GM12891 (cell line): ENCODE data around the gene RSPH4A.

ENCODE experiments used
- DNase-seq: peaks from one replicate; pipeline ENCODE4 v3.0.0; 2011; ENCODE audit warnings: low spot score; ENCODE audit not compliant: insufficient read length
- FAIRE-seq: peaks from 2 replicates; lab custom pipeline; 2011; peaks lifted over from hg19 to GRCh38; lab: Jason Lieb, UNC
- PAX5 ChIP-seq: IDR thresholded peaks from 2 replicates; pipeline ENCODE4 v1.6.1; 2011; ENCODE audit warnings: low read length, moderate library complexity, mild to moderate bottlenecking; ENCODE audit not compliant: insufficient read depth, severe bottlenecking
- POLR2A ChIP-seq: IDR thresholded peaks from 2 replicates; pipeline ENCODE4 v1.6.1; 2011; ENCODE audit warnings: low read depth, low read length, control low read depth
- POLR2AphosphoS5 ChIP-seq: IDR thresholded peaks from 2 replicates; pipeline ENCODE4 v1.6.1; 2011; ENCODE audit warnings: low read depth, low read length, control low read depth
- POU2F2 ChIP-seq: IDR thresholded peaks from 2 replicates; pipeline ENCODE4 v1.6.1; 2011; ENCODE audit warnings: low read depth, mild to moderate bottlenecking, control low read depth, low read length, moderate library complexity
- SPI1 ChIP-seq: IDR thresholded peaks from 2 replicates; pipeline ENCODE4 v1.6.1; 2011; ENCODE audit warnings: low read depth, low read length, control low read depth
- TAF1 ChIP-seq: IDR thresholded peaks from 2 replicates; pipeline ENCODE4 v1.6.1; 2011; ENCODE audit warnings: low read depth, low read length, control low read depth

The RSPH4A gene

DNA sequence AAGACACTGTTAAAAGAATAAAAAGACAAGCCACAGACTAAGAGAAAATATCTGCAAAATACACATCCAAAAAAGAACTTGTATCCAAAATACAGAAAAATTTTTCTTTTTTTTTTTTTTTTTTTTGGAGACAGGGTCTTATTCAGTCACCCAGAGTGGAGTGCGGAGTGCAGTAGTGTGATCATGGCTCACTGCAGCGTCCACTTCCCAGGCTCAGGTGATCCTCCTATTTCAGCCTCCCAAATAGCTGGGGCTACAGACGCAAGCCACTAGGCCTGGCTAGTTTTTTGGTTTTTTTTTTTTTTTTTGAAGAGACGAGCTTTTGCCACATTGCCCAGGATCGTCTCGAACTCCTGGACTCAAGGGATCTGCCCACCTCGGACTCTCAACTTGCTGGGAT lies 49.2 kb downstream of the RSPH4A start:
- DNase-seq (no peak), FAIRE-seq (no peak)
- TF ChIP-seq TAF1 (no peak), SPI1 (no peak), POU2F2 (no peak), POLR2AphosphoS5 (no peak), PAX5 (no peak), POLR2A (no peak)

DNA sequence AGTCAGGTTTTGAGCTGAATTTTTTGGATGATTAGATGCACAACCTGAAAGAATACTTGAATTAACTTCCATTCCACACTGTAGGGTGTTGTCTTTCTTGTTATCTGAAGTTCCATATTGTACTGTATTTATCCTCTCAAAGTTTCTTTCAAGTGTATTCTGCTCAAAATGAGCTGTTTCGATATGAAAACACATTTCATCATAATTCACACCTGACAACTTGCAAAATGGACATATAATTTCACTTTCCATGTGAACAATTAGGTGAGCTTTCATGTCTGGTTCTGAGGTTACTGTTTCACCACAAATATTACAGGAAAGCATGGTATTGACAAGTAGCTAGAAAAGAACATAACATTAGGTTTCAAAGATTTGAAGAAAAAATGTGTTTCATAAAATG lies 50.6 kb downstream of the RSPH4A start:
- TF ChIP-seq PAX5 (no peak), POU2F2 (no peak), POLR2AphosphoS5 (no peak), POLR2A (no peak), TAF1 (no peak), SPI1 (no peak)
- FAIRE-seq = peak; percentile 78

DNA sequence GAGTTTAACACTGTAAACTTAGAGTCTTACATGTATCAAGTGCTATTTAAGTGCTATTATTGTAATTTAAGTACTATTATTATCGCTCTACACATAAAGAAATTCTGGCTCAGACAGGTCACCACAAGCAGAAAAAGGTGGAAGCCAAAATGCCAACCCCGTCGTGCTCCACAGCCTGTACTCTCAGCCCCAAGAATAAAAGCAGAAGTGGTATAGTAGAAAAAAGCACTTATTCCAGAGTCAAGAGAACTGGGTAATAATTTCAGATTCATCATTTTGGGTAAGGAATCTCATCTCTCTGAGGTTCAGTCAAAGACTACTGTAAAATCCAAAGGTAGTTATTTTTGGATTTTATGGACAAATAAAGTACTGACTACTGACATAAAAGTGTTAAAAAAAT lies 51.3 kb downstream of the RSPH4A start:
- FAIRE-seq (no peak), DNase-seq (no peak)
- TF ChIP-seq SPI1 = peak; percentile 92
- no peak for TF ChIP-seq POU2F2
- TF ChIP-seq POLR2A = no peak

More for the DNA sequence above, 50.6 kb downstream of the RSPH4A start:
- DNase-seq = no peak

DNA sequence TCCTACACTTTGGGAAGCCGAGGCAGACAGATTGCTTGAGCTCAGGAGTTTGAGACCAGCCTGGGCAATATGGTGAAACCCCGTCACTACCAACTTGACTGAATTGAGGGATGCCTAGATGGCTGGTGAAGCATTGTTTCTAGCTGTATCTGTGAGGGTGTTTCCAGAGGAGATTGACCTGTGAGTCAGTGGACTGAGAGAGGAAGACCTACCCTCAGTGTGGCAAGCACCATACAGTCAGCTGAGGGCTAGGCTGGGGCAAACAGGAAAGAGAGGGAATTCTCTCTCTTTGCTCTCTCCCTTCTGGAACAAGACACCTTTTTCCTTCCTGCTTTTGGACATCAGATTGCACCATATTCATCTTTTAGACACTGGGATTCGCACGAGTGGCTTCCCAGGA lies 56.0 kb downstream of the RSPH4A start:
- FAIRE-seq = no peak
- DNase-seq = no peak
- TF ChIP-seq POLR2A (no peak), POU2F2 (no peak), POLR2AphosphoS5 (no peak), PAX5 (no peak), TAF1 (no peak), SPI1 (no peak)

DNA sequence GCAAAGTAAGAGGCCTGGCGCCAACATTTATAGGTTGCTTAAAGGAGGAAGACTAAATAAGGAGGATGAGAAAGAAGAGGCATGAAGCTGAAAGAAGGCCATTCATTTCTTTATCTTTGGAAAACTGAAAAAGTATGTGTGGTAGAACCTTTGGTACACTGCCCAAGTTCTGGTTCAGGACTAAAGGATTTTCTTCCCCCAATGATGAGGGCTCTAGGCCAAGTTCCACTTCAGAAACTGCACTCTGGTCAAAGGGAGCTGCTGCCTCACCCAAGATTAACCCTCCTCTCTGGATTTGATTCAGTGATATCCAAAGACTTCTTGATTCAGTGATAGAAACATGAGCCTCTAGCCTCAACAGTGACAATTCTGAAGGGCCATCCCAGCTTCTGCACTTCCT lies 59.7 kb downstream of the RSPH4A start:
- DNase-seq = no peak

DNA sequence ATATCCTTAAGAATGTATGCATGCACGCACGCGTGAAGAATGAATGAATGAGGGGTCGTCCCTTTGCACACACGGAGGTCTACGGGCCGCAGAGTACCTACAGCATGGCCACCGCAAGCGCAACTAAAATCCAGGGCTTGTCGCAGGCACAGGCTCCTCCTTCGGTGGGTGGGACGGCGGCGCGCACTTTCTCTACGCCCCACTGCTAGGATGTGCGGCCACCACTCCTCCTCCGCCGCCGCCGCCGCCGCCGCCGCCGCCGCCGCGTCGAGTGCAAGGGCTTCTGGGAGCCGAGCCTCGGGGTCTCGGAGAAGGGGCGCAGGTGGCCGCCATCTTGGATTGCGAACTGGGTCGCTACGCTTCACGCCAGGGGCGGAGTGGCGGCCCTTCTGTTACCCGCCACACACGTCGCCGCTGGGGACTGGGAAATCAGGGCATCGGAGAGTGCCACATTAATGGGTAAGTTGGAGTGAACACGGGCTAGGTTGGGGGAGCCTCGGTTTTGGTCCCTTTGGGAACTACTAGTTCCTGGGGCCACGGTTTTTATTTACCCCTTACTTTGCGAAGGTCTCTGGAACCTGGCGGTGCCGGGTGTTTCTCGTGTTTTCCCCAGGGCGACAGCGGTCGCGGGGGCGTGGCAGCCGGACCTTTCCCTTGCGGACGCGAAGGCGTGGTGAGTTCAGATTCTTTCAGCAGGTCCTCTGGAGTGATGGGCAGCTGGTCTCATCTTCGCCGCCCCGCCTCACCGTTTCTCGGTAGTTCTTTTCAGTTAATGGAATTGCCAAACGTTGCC lies 64.8 kb downstream of the RSPH4A start, which contains the start of gene KPNA5:
KPNA5 (plus strand) TSS at position 332 of the 793 bp plus-strand sequence; CDS start at position 456, 124 bp downstream.
- DNase-seq = peak; percentile 74
- TF ChIP-seq POLR2A (peak; percentile 96), POU2F2 (peak; percentile 70), PAX5 (peak; percentile 18), POLR2AphosphoS5 (peak; percentile 95), TAF1 (peak; percentile 87), SPI1 (no peak)
- peak; percentile 97 for FAIRE-seq

More for the DNA sequence above, 59.7 kb downstream of the RSPH4A start:
- no peak for FAIRE-seq
- TF ChIP-seq POLR2AphosphoS5 (no peak), POU2F2 (no peak), PAX5 (no peak), SPI1 (no peak), TAF1 (no peak), POLR2A (no peak)

DNA sequence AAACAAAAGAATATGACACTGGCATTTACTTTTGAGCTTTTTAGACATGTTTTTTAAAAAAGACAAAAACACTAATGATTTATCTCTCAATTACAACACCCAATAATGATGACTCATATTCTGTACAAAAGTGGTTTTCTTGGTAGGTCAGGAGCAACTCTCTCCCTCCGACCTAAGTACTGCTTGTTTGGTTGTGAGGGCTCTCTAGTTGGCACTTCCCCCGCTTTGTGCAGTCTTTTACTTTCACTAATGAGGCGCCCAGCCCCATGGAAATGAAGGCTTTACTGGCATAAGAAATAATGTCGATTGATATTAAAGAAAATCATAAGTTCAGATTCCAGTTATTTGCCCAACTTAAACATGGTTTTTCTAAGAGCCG lies 66.0 kb downstream of the RSPH4A start:
- FAIRE-seq (peak; percentile 16), DNase-seq (no peak)
- TF ChIP-seq SPI1 (0 out of 2 replicates have a peak, but pooled peaks have one; percentile 14), TAF1 (no peak)
